IMR-90 (cell line): ENCODE results near the gene ITK. TPM values are rescaled to one million over a fixed set of nuclear protein-coding genes. Genes with fewer than 3 reads are reported as not detected.

Experiments
- ATAC-seq: fragments of 200-7000 bp; cut with Tn5 transposase; 2 replicates; pipeline ENCODE4 v1.9.1; 2020; ENCODE audit warnings: low read depth, mild to moderate bottlenecking, moderate library complexity
- BruUV-seq: library from RNA; stranded (reverse); fragments of 400-500 nt; replicated peaks from 2 replicates; lab custom pipeline; 2021; lab: Mats Ljungman, UMichigan
- CTCF ChIA-PET: fragments of 300-600 bp; formaldehyde crosslinking; extraction: SDS; loops from one replicate; lab custom pipeline; 2021; ENCODE audit warnings: antibody characterized with exemption; lab: Yijun Ruan, JAX
- POLR2A ChIA-PET: fragments of 300-600 bp; sonication (Branson Sonifier 250); formaldehyde crosslinking; loops from one replicate; lab custom pipeline; 2022; ENCODE audit warnings: antibody characterized with exemption; ENCODE audit not compliant: unreplicated experiment; lab: Charles Lee
- DNase-seq: peaks from one replicate; pipeline ENCODE4 v3.0.0; 2013
- H2AFZ ChIP-seq: replicated peaks from 2 replicates; pipeline ENCODE3; 2013; ENCODE audit warnings: low read length, mild to moderate bottlenecking; ENCODE audit not compliant: poor library complexity
- H2AK5ac ChIP-seq: 2 replicates; pipeline ENCODE4 v1.6.1; 2013; ENCODE audit warnings: low read depth, low read length, inconsistent platforms
- H2AK9ac ChIP-seq: replicated peaks from 2 replicates; pipeline ENCODE3; 2013; ENCODE audit warnings: mild to moderate bottlenecking, low read depth, low read length, moderate library complexity; ENCODE audit not compliant: poor library complexity
- H2BK120ac ChIP-seq: 2 replicates; pipeline ENCODE4 v1.6.1; 2013; ENCODE audit warnings: low read depth, low read length, inconsistent platforms
- H2BK15ac ChIP-seq: 3 replicates; pipeline ENCODE4 v1.6.1; 2013; ENCODE audit warnings: low read depth, low read length, inconsistent platforms
- H2BK20ac ChIP-seq: 2 replicates; pipeline ENCODE4 v1.6.1; 2013; ENCODE audit warnings: low read depth, mild to moderate bottlenecking, inconsistent platforms, low read length, moderate library complexity
- H2BK5ac ChIP-seq: 2 replicates; pipeline ENCODE4 v1.6.1; 2013; ENCODE audit warnings: mild to moderate bottlenecking, low read depth, low read length, inconsistent platforms; ENCODE audit not compliant: poor library complexity, severe bottlenecking
- H3K14ac ChIP-seq: replicated peaks from 2 replicates; pipeline ENCODE4 v1.6.1; 2013; ENCODE audit warnings: low read depth, low read length, inconsistent platforms
- H3K18ac ChIP-seq: 2 replicates; pipeline ENCODE4 v1.6.1; 2013; ENCODE audit warnings: low read depth, low read length, control low read depth
- H3K23ac ChIP-seq: 2 replicates; pipeline ENCODE4 v1.6.1; 2013; ENCODE audit warnings: low read depth, low read length, inconsistent platforms
- H3K27ac ChIP-seq: 2 replicates; pipeline ENCODE4 v1.5.1; 2013; ENCODE audit warnings: mild to moderate bottlenecking, control low read depth, low read length; ENCODE audit not compliant: insufficient read depth
- H3K27me3 ChIP-seq: 2 replicates; pipeline ENCODE4 v1.6.1; 2013; ENCODE audit warnings: low read length; ENCODE audit not compliant: control insufficient read depth, insufficient read depth
- H3K36me3 ChIP-seq: 2 replicates; pipeline ENCODE4 v1.6.1; 2013; ENCODE audit warnings: low read length, mixed read lengths; ENCODE audit not compliant: control insufficient read depth, insufficient read depth
- H3K4ac ChIP-seq: 2 replicates; pipeline ENCODE4 v1.6.1; 2013; ENCODE audit warnings: low read depth, low read length, inconsistent platforms
- H3K4me1 ChIP-seq: 2 replicates; pipeline ENCODE4 v1.6.1; 2013; ENCODE audit warnings: low read length, mixed read lengths; ENCODE audit not compliant: control insufficient read depth, insufficient read depth
- H3K4me2 ChIP-seq: 2 replicates; pipeline ENCODE4 v1.6.1; 2013; ENCODE audit warnings: low read depth, mild to moderate bottlenecking, control low read depth, low read length, moderate library complexity
- H3K4me3 ChIP-seq: 2 replicates; pipeline ENCODE4 v1.5.1; 2013; ENCODE audit warnings: low read depth, mild to moderate bottlenecking, control low read depth, low read length, moderate library complexity; ENCODE audit not compliant: insufficient read depth
- H3K56ac ChIP-seq: 2 replicates; pipeline ENCODE4 v1.6.1; 2013; ENCODE audit warnings: low read length, inconsistent platforms; ENCODE audit not compliant: insufficient read depth; ENCODE audit errors: extremely low read depth
- H3K79me1 ChIP-seq, 2 experiments: 2 replicates each; pipeline ENCODE4 v1.6.1; 2013; ENCODE audit warnings: low read length in 2 of 2, inconsistent platforms in 1 of 2, low read depth in 1 of 2
- H3K9ac ChIP-seq: 2 replicates; pipeline ENCODE4 v1.6.1; 2013; ENCODE audit warnings: low read depth, low read length, control low read depth
- H3K9me1 ChIP-seq: 2 replicates; pipeline ENCODE4 v1.6.1; 2013; ENCODE audit warnings: low read length, inconsistent platforms; ENCODE audit not compliant: insufficient read depth
- H3K9me3 ChIP-seq: 2 replicates; pipeline ENCODE4 v1.6.1; 2013; ENCODE audit warnings: low read length; ENCODE audit not compliant: control insufficient read depth, insufficient read depth
- H4K20me1 ChIP-seq: 2 replicates; pipeline ENCODE4 v1.6.1; 2013; ENCODE audit warnings: low read length, inconsistent platforms; ENCODE audit not compliant: insufficient read depth
- H4K5ac ChIP-seq: 2 replicates; pipeline ENCODE4 v1.6.1; 2013; ENCODE audit warnings: mild to moderate bottlenecking, low read depth, low read length, control low read depth
- H4K8ac ChIP-seq, 2 experiments: 2 replicates each; pipeline ENCODE4 v1.6.1; 2013; ENCODE audit warnings: low read depth in 2 of 2, low read length in 2 of 2, control low read depth in 1 of 2, inconsistent platforms in 1 of 2
- H4K91ac ChIP-seq: 2 replicates; pipeline ENCODE4 v1.6.1; 2013; ENCODE audit warnings: low read depth, low read length, inconsistent platforms; ENCODE audit not compliant: insufficient read depth
- BHLHE40 ChIP-seq: fragments of 150-350 bp; IDR thresholded peaks from 2 replicates; pipeline ENCODE4 v1.6.1; 2016; ENCODE audit warnings: mild to moderate bottlenecking, low read depth, low read length
- CEBPB ChIP-seq: IDR thresholded peaks from 2 replicates; pipeline ENCODE4 v1.6.1; 2012; ENCODE audit warnings: low read depth, low read length, improper control_type of control experiment
- CHD1 ChIP-seq: IDR thresholded peaks from 2 replicates; pipeline ENCODE4 v1.6.1; 2012; ENCODE audit warnings: low read depth, low read length, improper control_type of control experiment
- FOS ChIP-seq: fragments of 150-350 bp; IDR thresholded peaks from 2 replicates; pipeline ENCODE4 v1.6.1; 2016; ENCODE audit warnings: low read depth, low read length
- MXI1 ChIP-seq: IDR thresholded peaks from 2 replicates; pipeline ENCODE4 v1.6.1; 2012; ENCODE audit warnings: low read depth, mild to moderate bottlenecking, low read length, moderate library complexity, borderline replicate concordance
- NFE2L2 ChIP-seq: fragments of 150-350 bp; IDR thresholded peaks from 2 replicates; pipeline ENCODE4 v1.6.1; 2016; ENCODE audit warnings: low read depth, mild to moderate bottlenecking, low read length
- POLR2A ChIP-seq: IDR thresholded peaks from 2 replicates; pipeline ENCODE4 v1.6.1; 2012; ENCODE audit warnings: mild to moderate bottlenecking, low read depth, low read length
- RAD21 ChIP-seq: IDR thresholded peaks from 2 replicates; pipeline ENCODE4 v1.6.1; 2012; ENCODE audit warnings: low read length, improper control_type of control experiment
- RCOR1 ChIP-seq: IDR thresholded peaks from 2 replicates; pipeline ENCODE4 v1.6.1; 2012; ENCODE audit warnings: mild to moderate bottlenecking, low read length, improper control_type of control experiment; ENCODE audit not compliant: insufficient replicate concordance
- SMC3 ChIP-seq: fragments of 150-350 bp; IDR thresholded peaks from 2 replicates; pipeline ENCODE4 v1.6.1; 2016; ENCODE audit warnings: low read depth, mild to moderate bottlenecking, antibody characterized with exemption, low read length, moderate library complexity
- dilution Hi-C: fragments of 300-500 bp; cut with HindIII; formaldehyde crosslinking; loops from one replicate; pipeline ENCODE4 v1.14.3; 2018; ENCODE audit warnings: low sequenced_read_pairs; ENCODE audit not compliant: unreplicated experiment
- in situ Hi-C: fragments of 300-500 bp; cut with MboI; formaldehyde crosslinking; loops from 3 replicates; pipeline ENCODE4 v1.14.3; 2019; ENCODE audit warnings: low sequenced_read_pairs, inconsistent platforms, mixed read lengths
- intact Hi-C: fragments of 100-400 bp; cut with micrococcal nuclease; formaldehyde crosslinking; loops from 2 replicates; pipeline ENCODE4 v1.10.0; 2022
- polyA plus RNA-seq, 3 experiments: library from polyadenylated mRNA; depleted of rRNA; stranded (reverse); fragments of >200 nt; gene quantifications; 2 replicates each; pipeline ENCODE4 v1.2.3, GENCODE V29; 2012; ENCODE audit warnings: low replicate concordance in 1 of 3
- total RNA-seq: library from RNA; depleted of rRNA; stranded (reverse); fragments of >200 nt; gene quantifications from 2 replicates; pipeline ENCODE4 v1.2.3, GENCODE V29; 2012
- TF ChIP-seq, protein P1 (sequence below): fragments of 150-350 bp; IDR thresholded peaks from 2 replicates; pipeline ENCODE4 v1.6.1; 2017; ENCODE audit warnings: mild to moderate bottlenecking, antibody characterized with exemption, low read length, low read depth

ITK gene
- total and polyA plus RNA-seq, 2 of the 4 experiments (the other 2 are of a cell fraction) = not detected

GRCh38 chr5:157196045-157196444 is 15.4 kb downstream of the ITK start:
- peaks cover 2% of the 10 kb centered on the region; the same call in 1 of the 2 replicates for H3K27me3 ChIP-seq

More at GRCh38 chr5:157196045-157196444, 15.4 kb downstream of the ITK start:
- Histone ChIP-seq H2AFZ (no peak overlapping the region), H3K36me3 (no peaks in the 10 kb centered on the region), H3K56ac (no peak overlapping the region), H3K9me3 (no peaks in the 10 kb centered on the region), H2AK9ac (no peak overlapping the region), H3K27ac (no peak overlapping the region), H3K79me1 (no peaks in the 10 kb centered on the region), H3K18ac (no peak overlapping the region), H3K4me2 (no peak overlapping the region), H4K91ac (no peak overlapping the region), H4K5ac (no peak overlapping the region), H4K8ac (no peak overlapping the region), H2BK15ac (no peak overlapping the region), H2AK5ac (no peak overlapping the region), H3K9ac (no peak overlapping the region), H3K4me3 (no peak overlapping the region), H3K14ac (no peak overlapping the region), H2BK20ac (no peak overlapping the region), H3K9me1 (no peaks in the 10 kb centered on the region), H3K4me1 (no peaks in the 10 kb centered on the region), H3K23ac (no peak overlapping the region), H2BK5ac (no peak overlapping the region), H4K20me1 (no peaks in the 10 kb centered on the region), H2BK120ac (no peak overlapping the region), H3K4ac (no peak overlapping the region)
- in situ Hi-C loops = no loop called here
- TF ChIP-seq BHLHE40 (no peak), RAD21 (no peak), MXI1 (no peak), RCOR1 (no peak), FOS (no peak), NFE2L2 (no peak), CEBPB (no peak), POLR2A (no peak), CHD1 (no peak), SMC3 (no peak)
- TF ChIP-seq, protein P1, sequence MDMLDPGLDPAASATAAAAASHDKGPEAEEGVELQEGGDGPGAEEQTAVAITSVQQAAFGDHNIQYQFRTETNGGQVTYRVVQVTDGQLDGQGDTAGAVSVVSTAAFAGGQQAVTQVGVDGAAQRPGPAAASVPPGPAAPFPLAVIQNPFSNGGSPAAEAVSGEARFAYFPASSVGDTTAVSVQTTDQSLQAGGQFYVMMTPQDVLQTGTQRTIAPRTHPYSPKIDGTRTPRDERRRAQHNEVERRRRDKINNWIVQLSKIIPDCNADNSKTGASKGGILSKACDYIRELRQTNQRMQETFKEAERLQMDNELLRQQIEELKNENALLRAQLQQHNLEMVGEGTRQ = no peak
- intact Hi-C loops = no loop called here
- CTCF ChIA-PET = no interaction called here
- no peak for DNase-seq
- POLR2A ChIA-PET = no interaction called here
- no TSS peak for BruUV-seq
- dilution Hi-C loops = no loop called here
- no peak for ATAC-seq
